RWPE1 (cell line): ENCODE measurements around the gene CELF4.

Experiments
- CTCF ChIA-PET: fragments of 350-600 bp; sonication (Branson Sonifier 250); formaldehyde crosslinking; extraction: SDS; loops from one replicate; lab custom pipeline; 2021; lab: Yijun Ruan, JAX
- POLR2A ChIA-PET: fragments of 400-600 bp; formaldehyde crosslinking; extraction: SDS; loops from one replicate; lab custom pipeline; 2020; ENCODE audit warnings: antibody characterized with exemption; ENCODE audit not compliant: low non-redundant PET; lab: Yijun Ruan, JAX
- DNase-seq: peaks from one replicate; pipeline ENCODE4 v3.0.0; 2012; ENCODE audit warnings: low spot score
- H3K27ac ChIP-seq: fragments of 450-650 bp; 2 replicates; pipeline ENCODE4 v1.5.1; 2017
- CTCF ChIP-seq: fragments of 450-650 bp; conservative IDR thresholded peaks from 2 replicates; pipeline ENCODE4 v1.5.1; 2017; ENCODE audit warnings: low read depth, mild to moderate bottlenecking

CELF4 gene

GRCh38 chr18:37322492-37323035 lies 243.0 kb downstream of the CELF4 start:
- no peak overlapping the region for H3K27ac ChIP-seq
- peak; percentile 23 for DNase-seq
- ChIA-PET CTCF (interaction anchor here (0.6 to 0.7 kb wide), 2 partner anchors 256 to 609 kb away, joined by 3 read pairs; no protein-coding TSS in a partner anchor), POLR2A (no interaction called here)
- TF ChIP-seq CTCF = peak; percentile 12; the same call in 1 of the 2 replicates

- TF ChIP-seq CTCF = no peak
- CTCF ChIA-PET = interaction anchor here (0.6 to 0.7 kb wide), 2 partner anchors 256 to 608 kb away, joined by 3 read pairs; no protein-coding TSS in a partner anchor
- no peak for DNase-seq
- POLR2A ChIA-PET = no interaction called here
- no peak overlapping the region for H3K27ac ChIP-seq
Observed at GRCh38 chr18:37321582-37322491, 243.8 kb downstream of the CELF4 start.

- ChIA-PET POLR2A (no interaction called here), CTCF (no interaction called here)
- no peak for TF ChIP-seq CTCF
Observed at GRCh38 chr18:37320317-37320716, 245.3 kb downstream of the CELF4 start.

GRCh38 chr18:37318360-37319355 lies 246.9 kb downstream of the CELF4 start:
- DNase-seq = no peak
- TF ChIP-seq CTCF = no peak
- no peak overlapping the region for H3K27ac ChIP-seq
- POLR2A ChIA-PET = no interaction called here
- CTCF ChIA-PET = interaction anchor here (0.8 kb wide), 1 partner anchor 24 kb away, joined by 3 read pairs; no protein-coding TSS in a partner anchor

More at GRCh38 chr18:37320317-37320716, 245.3 kb downstream of the CELF4 start:
- H3K27ac ChIP-seq = no peak overlapping the region
- no peak for DNase-seq

- CTCF ChIA-PET = no interaction called here
- no peak for DNase-seq
- TF ChIP-seq CTCF = no peak
- POLR2A ChIA-PET = no interaction called here
- H3K27ac ChIP-seq = no peak overlapping the region
Observed at GRCh38 chr18:37317486-37317885, 248.1 kb downstream of the CELF4 start.
